ENCODE results near the gene SARM1.
A peak's percentile ranks its signal among the peaks of the same experiment; 100 is the strongest.

Gene SARM1

GRCh38 chr17:28366605-28367004, 4.9 kb upstream of the SARM1 start:
- H3K4me3 ChIP-seq (ENCODE audit: low read depth, low read length), result no peak overlapping the region
- no peak for TF ChIP-seq CTCF (IDR thresholded peaks at IDR 0.05; ENCODE audit: low read depth, low read length)
- DNase-seq (ENCODE audit: low read depth, low spot score), result no peak
- in situ Hi-C loops (cut with HindIII; ENCODE audit: low sequenced_read_pairs), result no loop called here

- DNase-seq (ENCODE audit: low read depth, low spot score), result no peak
- no peak for TF ChIP-seq CTCF (IDR thresholded peaks at IDR 0.05; ENCODE audit: low read depth, low read length)
- no peak overlapping the region for H3K4me3 ChIP-seq (ENCODE audit: low read depth, low read length)
- in situ Hi-C loops (cut with HindIII; ENCODE audit: low sequenced_read_pairs), result no loop called here
These were observed 3.7 kb upstream of the SARM1 start for GRCh38 chr17:28367641-28368305.

- in situ Hi-C loops (cut with HindIII; ENCODE audit: low sequenced_read_pairs), result no loop called here
- no peak for TF ChIP-seq CTCF (IDR thresholded peaks at IDR 0.05; ENCODE audit: low read depth, low read length)
- no peak overlapping the region for H3K4me3 ChIP-seq (ENCODE audit: low read depth, low read length)
- no peak for DNase-seq (ENCODE audit: low read depth, low spot score)
These were observed 3.1 kb upstream of the SARM1 start for GRCh38 chr17:28368306-28368831.

- in situ Hi-C loops (cut with HindIII; ENCODE audit: low sequenced_read_pairs), result no loop called here
- TF ChIP-seq CTCF (IDR thresholded peaks at IDR 0.05; ENCODE audit: low read depth, low read length), result no peak
- DNase-seq (ENCODE audit: low read depth, low spot score), result no peak
- H3K4me3 ChIP-seq (ENCODE audit: low read depth, low read length), result no peak overlapping the region
These were observed 2.4 kb upstream of the SARM1 start for GRCh38 chr17:28368915-28369683.

GRCh38 chr17:28369684-28370034, 1.8 kb upstream of the SARM1 start:
- DNase-seq (ENCODE audit: low read depth, low spot score), result no peak
- no peak overlapping the region for H3K4me3 ChIP-seq (ENCODE audit: low read depth, low read length)
- in situ Hi-C loops (cut with HindIII; ENCODE audit: low sequenced_read_pairs), result no loop called here
- no peak for TF ChIP-seq CTCF (IDR thresholded peaks at IDR 0.05; ENCODE audit: low read depth, low read length)

- peak within 1 kb of the TSS; percentile 60 for H3K4me3 ChIP-seq (ENCODE audit: low read depth, low read length)
- in situ Hi-C loops (cut with HindIII; ENCODE audit: low sequenced_read_pairs), result no loop called here
- TF ChIP-seq CTCF (IDR thresholded peaks at IDR 0.05; ENCODE audit: low read depth, low read length), result no peak
- DNase-seq (ENCODE audit: low read depth, low spot score), result no peak
These were observed 1.3 kb upstream of the SARM1 start, which contains the start of gene VTN for GRCh38 chr17:28370035-28370743. Gene VTN (minus strand): TSS chr17:28370307. CDS start chr17:28370203, 104 bp downstream.
